SU-DHL-6 (cell line): Measurements from ENCODE around the gene DDX52.

Source experiments
- H2AFZ ChIP-seq: fragments of 200-600 bp; sonication (generic); 2 replicates; pipeline ENCODE4 v1.6.1; 2014; ENCODE audit warnings: low read depth, mild to moderate bottlenecking, moderate library complexity, mixed read lengths, antibody characterized with exemption, low read length; ENCODE audit not compliant: severe bottlenecking
- H3F3A ChIP-seq: fragments of 200-600 bp; shearing (Covaris generic); 2 replicates; pipeline ENCODE4 v1.6.0; 2016; ENCODE audit warnings: antibody characterized with exemption, mild to moderate bottlenecking; ENCODE audit not compliant: insufficient read depth
- H3K27ac ChIP-seq: fragments of 200-600 bp; sonication (generic); 2 replicates; pipeline ENCODE4 v1.5.1; 2016; ENCODE audit warnings: low read depth, mild to moderate bottlenecking, low read length, moderate library complexity, mixed read lengths
- H3K27me3 ChIP-seq: fragments of 200-600 bp; sonication (generic), shearing (Covaris generic); 2 replicates; pipeline ENCODE4 v1.6.0; 2014; ENCODE audit warnings: mild to moderate bottlenecking, low read length
- H3K36me3 ChIP-seq: fragments of 200-600 bp; sonication (generic); 2 replicates; pipeline ENCODE4 v1.6.1; 2014; ENCODE audit warnings: mild to moderate bottlenecking, low read length, mixed read lengths
- H3K4me2 ChIP-seq: fragments of 300-600, 200-600 bp; shearing (Covaris generic), sonication (generic); 2 replicates; pipeline ENCODE4 v1.6.0; 2014; ENCODE audit warnings: low read length, low read depth, mild to moderate bottlenecking; ENCODE audit not compliant: poor library complexity, severe bottlenecking
- H3K4me3 ChIP-seq: fragments of 200-600 bp; sonication (generic); 2 replicates; pipeline ENCODE4 v1.5.1; 2014; ENCODE audit warnings: antibody characterized with exemption, low read length, mild to moderate bottlenecking, mixed read lengths; ENCODE audit not compliant: insufficient read depth, poor library complexity, severe bottlenecking
- H3K79me2 ChIP-seq: fragments of 200-600 bp; sonication (generic); 2 replicates; pipeline ENCODE4 v1.6.1; 2014; ENCODE audit warnings: mild to moderate bottlenecking, low read length, moderate library complexity; ENCODE audit not compliant: insufficient read depth
- H3K9ac ChIP-seq: fragments of 200-600 bp; sonication (generic); 2 replicates; pipeline ENCODE4 v1.7.0; 2014; ENCODE audit warnings: mild to moderate bottlenecking, low read length
- H3K9me2 ChIP-seq: fragments of 200-600 bp; sonication (generic); replicated peaks from 2 replicates; pipeline ENCODE4 v1.6.1; 2014; ENCODE audit warnings: low read length; ENCODE audit not compliant: insufficient read depth
- H3K9me3 ChIP-seq: fragments of 200-600 bp; sonication (generic); 2 replicates; pipeline ENCODE4 v1.6.1; 2014; ENCODE audit warnings: low read length, mixed read lengths; ENCODE audit not compliant: insufficient read depth
- H4K20me1 ChIP-seq: fragments of 200-600 bp; sonication (generic); 2 replicates; pipeline ENCODE4 v1.6.1; 2014; ENCODE audit warnings: low read depth, mild to moderate bottlenecking, antibody characterized with exemption, low read length, moderate library complexity, mixed read lengths
- EZH2phosphoT487 ChIP-seq: fragments of 200-600 bp; sonication (generic), shearing (Covaris generic); conservative IDR thresholded peaks from 2 replicates; pipeline ENCODE4 v1.6.1; 2018; ENCODE audit warnings: mild to moderate bottlenecking, antibody characterized with exemption, low read length, moderate library complexity, mixed read lengths
- TF ChIP-seq, protein P1 (sequence below): fragments of 200-600 bp; sonication (generic); IDR thresholded peaks from one replicate; pipeline ENCODE4 v1.5.1; 2017; ENCODE audit warnings: antibody characterized with exemption, mild to moderate bottlenecking, low read length, moderate library complexity; ENCODE audit not compliant: insufficient read depth, poor library complexity, severe bottlenecking

DDX52 gene

GRCh38 chr17:37677021-37677420 lies 33.8 kb upstream of the DDX52 start:
- H3K79me2 ChIP-seq: no peaks in the 10 kb centered on the region
- no peak overlapping the region for H2AFZ ChIP-seq
- no peak overlapping the region for H3K4me2 ChIP-seq
- no peak overlapping the region for H3K9ac ChIP-seq
- no peak for TF ChIP-seq EZH2phosphoT487
- TF ChIP-seq, protein P1, sequence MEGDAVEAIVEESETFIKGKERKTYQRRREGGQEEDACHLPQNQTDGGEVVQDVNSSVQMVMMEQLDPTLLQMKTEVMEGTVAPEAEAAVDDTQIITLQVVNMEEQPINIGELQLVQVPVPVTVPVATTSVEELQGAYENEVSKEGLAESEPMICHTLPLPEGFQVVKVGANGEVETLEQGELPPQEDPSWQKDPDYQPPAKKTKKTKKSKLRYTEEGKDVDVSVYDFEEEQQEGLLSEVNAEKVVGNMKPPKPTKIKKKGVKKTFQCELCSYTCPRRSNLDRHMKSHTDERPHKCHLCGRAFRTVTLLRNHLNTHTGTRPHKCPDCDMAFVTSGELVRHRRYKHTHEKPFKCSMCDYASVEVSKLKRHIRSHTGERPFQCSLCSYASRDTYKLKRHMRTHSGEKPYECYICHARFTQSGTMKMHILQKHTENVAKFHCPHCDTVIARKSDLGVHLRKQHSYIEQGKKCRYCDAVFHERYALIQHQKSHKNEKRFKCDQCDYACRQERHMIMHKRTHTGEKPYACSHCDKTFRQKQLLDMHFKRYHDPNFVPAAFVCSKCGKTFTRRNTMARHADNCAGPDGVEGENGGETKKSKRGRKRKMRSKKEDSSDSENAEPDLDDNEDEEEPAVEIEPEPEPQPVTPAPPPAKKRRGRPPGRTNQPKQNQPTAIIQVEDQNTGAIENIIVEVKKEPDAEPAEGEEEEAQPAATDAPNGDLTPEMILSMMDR: no peak
- no peaks in the 10 kb centered on the region for H3F3A ChIP-seq
- no peaks in the 10 kb centered on the region for H4K20me1 ChIP-seq
- H3K36me3 ChIP-seq: no peaks in the 10 kb centered on the region
- H3K27me3 ChIP-seq: no peaks in the 10 kb centered on the region
- no peak overlapping the region for H3K4me3 ChIP-seq
- no peaks in the 10 kb centered on the region for H3K9me2 ChIP-seq
- no peaks in the 10 kb centered on the region for H3K9me3 ChIP-seq
- no peak overlapping the region for H3K27ac ChIP-seq

GRCh38 chr17:37676115-37676925 lies 33.1 kb upstream of the DDX52 start:
- no peaks in the 10 kb centered on the region for H3K9me2 ChIP-seq
- no peaks in the 10 kb centered on the region for H3K36me3 ChIP-seq
- H4K20me1 ChIP-seq: no peaks in the 10 kb centered on the region
- H3K27ac ChIP-seq: no peak overlapping the region
- H2AFZ ChIP-seq: no peak overlapping the region
- no peaks in the 10 kb centered on the region for H3F3A ChIP-seq
- no peaks in the 10 kb centered on the region for H3K79me2 ChIP-seq
- H3K4me3 ChIP-seq: no peak overlapping the region
- H3K9me3 ChIP-seq: no peaks in the 10 kb centered on the region
- no peak overlapping the region for H3K9ac ChIP-seq
- TF ChIP-seq, protein P1: no peak
- TF ChIP-seq EZH2phosphoT487: no peak
- no peaks in the 10 kb centered on the region for H3K27me3 ChIP-seq
- no peak overlapping the region for H3K4me2 ChIP-seq

- H3K27ac ChIP-seq: no peak overlapping the region
- H3K9ac ChIP-seq: no peak overlapping the region
- no peaks in the 10 kb centered on the region for H3K27me3 ChIP-seq
- H3K79me2 ChIP-seq: no peaks in the 10 kb centered on the region
- no peaks in the 10 kb centered on the region for H3F3A ChIP-seq
- no peak overlapping the region for H3K4me2 ChIP-seq
- H3K4me3 ChIP-seq: no peak overlapping the region
- H3K36me3 ChIP-seq: no peaks in the 10 kb centered on the region
- TF ChIP-seq, protein P1: no peak
- no peak for TF ChIP-seq EZH2phosphoT487
- H3K9me3 ChIP-seq: no peaks in the 10 kb centered on the region
- H4K20me1 ChIP-seq: no peaks in the 10 kb centered on the region
- H3K9me2 ChIP-seq: no peaks in the 10 kb centered on the region
- no peak overlapping the region for H2AFZ ChIP-seq
These were observed 31.3 kb upstream of the DDX52 start for GRCh38 chr17:37674511-37674910.
